GM18511 (cell line): ENCODE results near the gene PCDHGA11.
A peak's percentile ranks its signal among the peaks of the same experiment; 100 is the strongest.
"Not testable (repeated sequence)": the region's sequence is repeated elsewhere in the genome, so short reads cannot be mapped to it uniquely, and the experiment has no call there.

Source experiments
- ATAC-seq: cut with Tn5 transposase; IDR thresholded peaks from one replicate; pipeline ENCODE4 v1.9.1; 2021; ENCODE audit warnings: mild to moderate bottlenecking, moderate library complexity; ENCODE audit not compliant: unreplicated experiment

PCDHGA11 gene

GRCh38 chr5:141398608-141399007 is 22.2 kb upstream of the PCDHGA11 start:
- no peak for ATAC-seq

DNA sequence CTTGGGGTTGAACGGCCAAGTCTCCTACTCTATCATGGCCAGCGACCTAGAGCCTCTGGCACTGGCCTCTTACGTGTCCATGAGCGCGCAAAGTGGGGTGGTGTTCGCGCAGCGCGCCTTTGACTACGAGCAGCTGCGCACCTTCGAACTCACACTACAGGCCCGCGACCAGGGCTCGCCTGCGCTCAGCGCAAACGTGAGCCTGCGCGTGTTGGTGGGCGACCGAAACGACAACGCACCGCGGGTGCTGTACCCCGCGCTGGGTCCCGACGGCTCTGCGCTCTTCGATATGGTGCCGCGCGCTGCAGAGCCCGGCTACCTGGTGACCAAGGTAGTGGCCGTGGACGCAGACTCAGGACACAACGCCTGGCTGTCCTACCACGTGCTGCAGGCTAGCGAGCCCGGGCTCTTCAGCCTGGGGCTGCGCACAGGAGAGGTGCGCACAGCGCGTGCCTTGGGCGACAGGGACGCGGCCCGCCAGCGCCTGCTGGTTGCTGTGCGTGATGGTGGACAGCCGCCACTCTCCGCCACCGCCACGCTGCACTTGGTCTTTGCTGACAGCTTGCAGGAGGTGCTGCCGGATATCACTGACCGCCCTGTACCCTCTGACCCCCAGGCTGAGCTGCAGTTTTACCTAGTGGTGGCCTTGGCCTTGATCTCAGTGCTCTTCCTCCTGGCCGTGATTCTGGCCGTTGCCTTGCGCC is 21.1 kb upstream of the PCDHGA11 start:
- ATAC-seq = no peak

DNA sequence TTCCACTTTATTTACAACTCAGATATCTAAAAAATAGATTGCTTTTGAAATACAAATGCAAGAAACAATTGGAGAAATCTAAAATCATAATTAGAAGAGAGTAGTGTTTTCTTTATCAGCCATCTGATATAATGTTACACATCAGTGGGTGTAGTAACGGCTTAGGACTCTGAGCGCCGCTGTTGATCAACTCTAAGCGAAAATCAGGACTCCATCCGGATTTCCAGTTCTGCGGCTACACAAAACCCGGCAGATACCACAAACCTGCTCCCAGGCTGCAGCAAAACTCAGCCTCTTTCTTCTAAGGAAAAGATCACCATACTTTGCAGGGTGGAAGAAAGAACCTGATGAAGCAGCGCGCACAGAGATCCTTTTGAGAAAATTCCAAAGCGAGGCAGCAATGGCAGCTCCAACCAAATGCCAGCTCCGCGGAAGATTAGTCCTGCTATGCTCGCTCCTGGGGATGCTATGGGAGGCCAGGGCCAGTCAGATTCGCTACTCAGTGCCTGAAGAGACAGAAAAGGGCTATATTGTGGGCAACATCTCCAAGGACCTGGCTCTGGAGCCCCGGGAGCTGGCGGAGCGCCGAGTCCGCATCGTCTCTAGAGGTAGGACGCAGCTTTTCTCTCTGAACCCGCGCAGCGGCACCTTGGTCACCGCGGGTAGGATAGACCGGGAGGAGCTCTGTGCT is 18.2 kb upstream of the PCDHGA11 start, which contains the start of gene PCDHGA9:
TSS of gene PCDHGA9 (plus strand) at position 226 of the 691 bp plus-strand sequence. CDS start at position 401, 175 bp downstream.
- no peak for ATAC-seq

DNA sequence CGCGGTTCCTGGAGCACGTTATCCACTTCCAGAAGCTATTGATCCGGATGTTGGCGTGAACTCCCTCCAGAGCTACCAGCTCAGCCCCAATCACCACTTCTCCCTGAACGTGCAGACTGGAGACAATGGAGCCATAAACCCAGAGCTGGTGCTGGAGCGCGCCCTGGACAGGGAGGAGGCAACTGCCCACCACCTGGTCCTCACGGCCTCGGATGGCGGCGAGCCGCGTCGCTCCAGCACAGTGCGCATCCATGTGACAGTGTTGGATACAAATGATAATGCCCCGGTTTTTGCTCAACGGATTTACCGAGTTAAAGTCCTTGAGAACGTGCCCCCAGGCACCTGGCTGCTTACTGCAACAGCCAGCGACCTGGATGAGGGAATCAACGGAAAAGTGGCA is 17.5 kb upstream of the PCDHGA11 start:
- ATAC-seq = no peak

- ATAC-seq = peak; percentile 86
These were observed 12.9 kb upstream of the PCDHGA11 start, which contains the start of gene PCDHGB6 for GRCh38 chr5:141407790-141408505. PCDHGB6 (plus strand) TSS chr5:141408021; CDS start chr5:141408203, 182 bp downstream.

DNA sequence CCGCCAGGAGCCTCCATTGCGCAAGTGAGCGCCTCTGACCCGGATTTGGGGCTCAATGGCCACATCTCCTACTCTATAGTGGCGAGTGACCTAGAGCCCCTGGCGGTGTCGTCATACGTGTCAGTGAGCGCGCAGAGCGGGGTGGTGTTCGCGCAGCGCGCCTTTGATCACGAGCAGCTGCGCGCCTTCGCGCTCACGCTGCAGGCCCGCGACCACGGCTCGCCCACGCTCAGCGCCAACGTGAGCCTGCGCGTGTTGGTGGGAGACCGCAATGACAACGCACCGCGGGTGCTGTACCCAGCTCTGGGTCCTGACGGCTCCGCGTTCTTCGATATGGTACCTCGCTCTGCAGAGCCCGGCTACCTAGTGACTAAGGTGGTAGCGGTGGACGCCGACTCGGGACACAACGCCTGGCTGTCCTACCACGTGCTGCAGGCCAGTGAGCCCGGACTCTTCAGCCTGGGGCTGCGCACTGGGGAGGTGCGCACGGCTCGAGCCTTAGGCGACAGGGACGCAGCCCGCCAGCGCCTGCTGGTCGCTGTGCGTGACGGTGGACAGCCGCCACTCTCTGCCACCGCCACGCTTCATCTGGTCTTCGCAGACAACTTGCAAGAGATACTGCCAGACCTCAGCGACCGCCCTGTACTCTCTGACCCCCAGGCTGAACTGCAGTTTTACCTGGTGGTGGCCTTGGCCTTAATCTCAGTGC is 11.1 kb upstream of the PCDHGA11 start:
- no peak for ATAC-seq

DNA sequence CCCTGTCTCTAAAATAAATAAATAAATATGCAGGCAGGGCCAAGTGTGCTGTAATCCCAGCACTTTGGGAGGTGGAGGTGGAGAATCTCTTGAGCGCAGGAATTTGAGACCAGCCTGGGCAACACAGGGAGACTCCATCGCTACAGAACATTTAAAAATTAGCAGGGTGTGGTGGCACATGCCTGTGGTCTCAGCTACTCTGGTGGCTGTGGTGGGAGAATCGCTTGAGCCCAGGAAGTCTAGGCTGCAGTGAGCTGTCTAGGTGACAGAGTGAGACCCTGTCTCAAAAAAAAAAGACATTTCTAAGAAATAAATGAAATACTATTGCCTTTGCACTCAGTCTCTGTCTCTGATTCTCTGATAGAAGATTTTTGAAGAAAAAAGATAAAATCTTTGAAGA is 9.3 kb upstream of the PCDHGA11 start:
- no peak for ATAC-seq

- peak; percentile 87 for ATAC-seq
These were observed 7.9 kb upstream of the PCDHGA11 start, which contains the start of gene PCDHGA10 for GRCh38 chr5:141412854-141413539. PCDHGA10 (plus strand) TSS chr5:141412987; CDS start chr5:141413176, 189 bp downstream.

DNA sequence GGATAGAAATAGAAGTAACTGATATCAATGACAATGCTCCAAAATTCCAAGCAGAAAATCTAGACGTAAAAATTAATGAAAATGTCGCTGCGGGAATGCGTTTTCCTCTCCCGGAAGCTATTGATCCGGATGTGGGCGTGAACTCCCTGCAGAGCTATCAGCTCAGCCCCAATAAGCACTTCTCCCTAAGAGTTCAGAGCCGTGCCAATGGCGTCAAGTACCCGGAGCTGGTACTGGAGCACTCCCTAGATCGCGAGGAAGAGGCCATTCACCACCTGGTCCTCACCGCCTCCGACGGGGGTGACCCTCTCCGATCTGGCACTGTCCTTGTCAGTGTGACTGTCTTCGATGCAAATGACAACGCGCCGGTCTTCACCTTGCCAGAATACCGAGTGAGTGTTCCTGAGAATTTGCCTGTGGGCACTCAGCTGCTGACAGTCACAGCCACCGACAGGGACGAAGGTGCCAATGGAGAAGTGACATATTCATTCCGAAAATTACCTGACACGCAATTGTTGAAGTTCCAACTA is 7.2 kb upstream of the PCDHGA11 start:
- peak; percentile 39 for ATAC-seq

DNA sequence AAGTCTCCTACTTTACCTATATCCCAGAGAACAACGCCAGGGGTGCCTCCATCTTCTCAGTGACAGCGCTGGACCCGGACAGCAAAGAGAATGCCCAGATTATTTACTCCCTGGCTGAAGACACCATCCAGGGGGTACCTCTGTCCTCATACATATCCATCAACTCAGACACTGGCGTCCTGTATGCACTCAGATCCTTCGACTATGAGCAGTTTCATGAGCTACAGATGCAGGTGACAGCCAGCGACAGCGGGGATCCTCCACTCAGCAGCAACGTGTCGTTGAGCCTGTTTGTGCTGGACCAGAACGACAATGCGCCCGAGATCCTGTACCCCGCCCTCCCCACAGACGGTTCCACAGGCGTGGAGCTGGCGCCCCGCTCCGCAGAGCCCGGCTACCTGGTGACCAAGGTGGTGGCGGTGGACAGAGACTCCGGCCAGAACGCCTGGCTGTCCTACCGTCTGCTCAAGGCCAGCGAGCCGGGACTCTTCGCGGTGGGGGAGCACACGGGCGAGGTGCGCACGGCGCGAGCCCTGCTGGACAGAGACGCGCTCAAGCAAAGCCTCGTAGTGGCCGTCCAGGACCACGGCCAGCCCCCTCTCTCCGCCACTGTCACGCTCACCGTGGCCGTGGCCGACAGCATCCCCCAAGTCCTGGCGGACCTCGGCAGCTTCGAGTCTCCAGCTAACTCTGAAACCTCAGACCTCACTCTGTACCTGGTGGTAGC is 6.1 kb upstream of the PCDHGA11 start:
- ATAC-seq = not testable (repeated sequence)

- ATAC-seq = not testable (repeated sequence)
These were observed 5.6 kb upstream of the PCDHGA11 start for GRCh38 chr5:141415275-141415618.

- peak; percentile 57 for ATAC-seq
These were observed 3.2 kb upstream of the PCDHGA11 start, which contains the start of gene PCDHGB7 for GRCh38 chr5:141417494-141418172. PCDHGB7 (plus strand) TSS chr5:141417677; CDS start chr5:141417860, 183 bp downstream.

DNA sequence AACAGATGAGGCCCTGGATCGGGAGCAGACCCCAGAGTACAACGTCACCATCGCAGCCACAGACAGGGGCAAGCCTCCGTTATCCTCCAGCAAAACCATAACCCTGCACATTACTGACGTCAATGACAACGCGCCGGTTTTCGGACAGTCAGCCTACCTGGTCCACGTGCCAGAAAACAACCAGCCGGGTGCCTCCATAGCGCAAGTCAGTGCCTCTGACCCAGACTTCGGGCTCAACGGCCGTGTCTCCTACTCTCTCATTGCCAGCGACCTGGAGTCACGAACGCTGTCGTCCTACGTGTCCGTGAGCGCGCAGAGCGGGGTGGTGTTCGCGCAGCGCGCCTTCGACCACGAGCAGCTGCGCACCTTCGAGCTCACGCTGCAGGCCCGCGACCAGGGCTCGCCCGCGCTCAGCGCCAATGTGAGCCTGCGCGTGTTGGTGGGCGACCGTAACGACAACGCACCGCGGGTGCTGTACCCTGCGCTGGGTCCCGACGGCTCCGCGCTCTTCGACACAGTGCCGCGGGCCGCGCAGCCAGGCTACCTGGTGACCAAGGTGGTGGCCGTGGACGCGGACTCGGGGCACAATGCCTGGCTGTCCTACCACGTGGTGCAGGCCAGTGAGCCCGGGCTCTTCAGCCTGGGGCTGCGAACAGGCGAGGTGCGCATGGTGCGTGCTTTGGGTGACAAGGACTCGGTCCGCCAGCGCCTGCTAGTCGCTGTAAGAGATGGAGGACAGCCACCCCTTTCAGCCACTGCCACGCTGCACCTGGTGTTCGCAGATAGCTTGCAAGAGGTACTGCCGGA is 1.6 kb upstream of the PCDHGA11 start:
- ATAC-seq = no peak

DNA sequence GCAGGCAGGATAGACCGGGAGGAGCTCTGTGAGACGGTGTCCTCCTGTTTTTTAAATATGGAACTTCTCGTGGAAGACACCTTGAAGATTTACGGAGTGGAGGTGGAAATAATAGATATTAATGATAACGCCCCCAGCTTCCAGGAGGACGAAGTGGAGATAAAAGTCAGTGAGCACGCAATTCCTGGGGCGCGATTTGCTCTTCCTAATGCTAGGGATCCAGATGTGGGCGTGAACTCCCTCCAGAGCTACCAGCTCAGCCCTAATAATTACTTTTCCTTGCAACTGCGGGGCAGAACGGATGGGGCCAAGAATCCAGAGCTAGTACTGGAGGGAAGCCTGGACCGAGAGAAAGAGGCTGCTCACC is 621 bp downstream of the PCDHGA11 start:
- ATAC-seq = no peak

DNA sequence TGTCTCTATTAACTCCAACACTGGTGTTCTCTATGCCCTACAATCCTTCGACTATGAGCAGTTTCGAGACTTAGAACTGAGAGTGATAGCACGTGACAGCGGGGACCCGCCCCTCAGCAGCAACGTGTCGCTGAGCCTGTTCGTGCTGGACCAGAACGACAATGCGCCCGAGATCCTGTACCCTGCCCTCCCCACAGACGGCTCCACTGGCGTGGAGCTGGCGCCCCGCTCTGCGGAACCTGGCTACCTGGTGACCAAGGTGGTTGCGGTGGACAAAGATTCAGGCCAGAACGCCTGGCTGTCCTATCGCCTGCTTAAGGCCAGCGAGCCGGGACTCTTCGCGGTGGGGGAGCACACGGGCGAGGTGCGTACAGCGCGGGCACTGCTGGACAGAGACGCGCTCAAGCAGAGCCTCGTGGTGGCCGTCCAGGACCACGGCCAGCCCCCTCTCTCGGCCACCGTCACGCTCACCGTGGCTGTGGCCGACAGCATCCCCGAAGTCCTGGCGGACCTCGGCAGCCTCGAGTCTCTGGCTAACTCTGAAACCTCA is 2.0 kb downstream of the PCDHGA11 start:
- no peak for ATAC-seq

GRCh38 chr5:141427783-141428426 is 7.1 kb downstream of the PCDHGA11 start:
- ATAC-seq = no peak
